Measurements from ENCODE around the gene INPP5B. TPM values are rescaled to one million over a fixed set of nuclear protein-coding genes. Genes with fewer than 3 reads are reported as not detected.

INPP5B gene
- total and polyA plus RNA-seq, 9 of the 15 experiments (the other 6 are each of a cell fraction or from before 2014, with no cell fraction given), result 14.1 to 28.7 (median 20.9) TPM

GRCh38 chr1:37865348-37866120 is 81.3 kb downstream of the INPP5B start:
- Histone ChIP-seq H3K4me1 (replicated peaks in 1 of 2; ENCODE audit: control insufficient read depth in 2 of 2, insufficient read depth in 2 of 2, low read length in 2 of 2) (peaks cover 9 to 16% of the 10 kb centered on the region in 2 experiments; a peak in 4 of 5 replicates), H3K4me3 (no peak overlapping the region), H3K27me3 (ENCODE audit: control insufficient read depth in 2 of 2, insufficient read depth in 2 of 2, low read length in 2 of 2) (no peaks in the 10 kb centered on the region; a peak in 1 of 5 replicates), H2AFZ (ENCODE audit: low read depth, low read length) (no peak overlapping the region), H3K9me3 (replicated peaks; ENCODE audit: control insufficient read depth, insufficient read depth, low read depth, low read length) (no peaks in the 10 kb centered on the region), H3K9ac (ENCODE audit: insufficient read depth in 1 of 2, low read depth in 2 of 2, low read length in 2 of 2) (peak overlapping the region in 1 of 2 experiments; percentile 7; a peak in 3 of 4 replicates), H4K20me1 (replicated peaks; ENCODE audit: control insufficient read depth, insufficient read depth, low read length) (no peaks in the 10 kb centered on the region), H3K9me1 (ENCODE audit: control insufficient read depth, insufficient read depth, low read length) (no peaks in the 10 kb centered on the region), H3K79me2 (ENCODE audit: control insufficient read depth, insufficient read depth, low read length) (no peaks in the 10 kb centered on the region), H3K4me2 (ENCODE audit: insufficient read depth, low read length) (no peak overlapping the region), H3K27ac (ENCODE audit: extremely low read depth, low read depth, low read length) (peak overlapping the region; percentile 45; the same call in 2 of the 3 replicates), H3K36me3 (ENCODE audit: control insufficient read depth, insufficient read depth, low read length) (peaks cover 63% of the 10 kb centered on the region)
- CTCF ChIA-PET (ENCODE audit: low intra/inter-chr PET ratio), result interaction anchor here (0.6 kb wide), 1 partner anchor 100 kb away, joined by 3 read pairs; no protein-coding TSS in a partner anchor
- ATAC-seq (peak; percentile 15; the same call in 2 of the 3 replicates), DNase-seq (ENCODE audit: extremely low read depth in 1 of 4, low spot score in 3 of 4) (peak in 1 of 4 experiments; percentile 30), FAIRE-seq (no peak)
- POLR2A ChIA-PET, result interaction anchor here (0.6 to 1.3 kb wide), 3 partner anchors 10 to 70 kb away, joined by 3 to 6 read pairs (median 4); no protein-coding TSS in a partner anchor
- intact Hi-C loops (cut with micrococcal nuclease) (no loop called here), in situ Hi-C loops (cut with MboI) (no loop called here)
- 55% methylated on average over 6 of the region's 6 CpGs for WGBS (ENCODE audit: insufficient coverage, low coverage, missing lambda C conversion rate)
- no TSS peak for BruUV-seq (replicated peaks)
- TF ChIP-seq ZNF280A (IDR thresholded peaks at IDR 0.05; ENCODE audit: low read depth, partially characterized antibody), result no peak
- TF ChIP-seq USF1 (CRISPR knock-in tag; IDR thresholded peaks at IDR 0.05), result peak; percentile 26
- no peak for TF ChIP-seq GABPB2 (CRISPR knock-in tag; conservative IDR thresholded peaks at IDR 0.05)
- no peak for TF ChIP-seq ZHX1 (conservative IDR thresholded peaks at IDR 0.05; ENCODE audit: low read length)
- no peak for TF ChIP-seq KDM1A (IDR thresholded peaks at IDR 0.05)
- TF ChIP-seq ZNF766 (CRISPR knock-in tag; conservative IDR thresholded peaks at IDR 0.05), result no peak
- no peak for TF ChIP-seq TRIM28 (IDR thresholded peaks at IDR 0.05)
- TF ChIP-seq ETS2 (tag; IDR thresholded peaks at IDR 0.05; ENCODE audit: borderline replicate concordance, poor library complexity, severe bottlenecking), result no peak
- TF ChIP-seq HNRNPUL1 (IDR thresholded peaks at IDR 0.05; ENCODE audit: low read length), result no peak
- no peak for TF ChIP-seq NFIC (IDR thresholded peaks at IDR 0.05)
- no peak for TF ChIP-seq ZC3H11A (IDR thresholded peaks at IDR 0.05; ENCODE audit: low read depth, low read length)
- no peak for TF ChIP-seq C11orf30 (IDR thresholded peaks at IDR 0.05; ENCODE audit: low read depth)
- no peak for TF ChIP-seq ZNF780A (CRISPR knock-in tag; IDR thresholded peaks at IDR 0.05)
- no peak for TF ChIP-seq THRAP3 (IDR thresholded peaks at IDR 0.05; ENCODE audit: borderline replicate concordance)
- no peak for TF ChIP-seq CTCFL (IDR thresholded peaks at IDR 0.05; ENCODE audit: borderline replicate concordance, insufficient read depth, low read depth, low read length, poor library complexity, severe bottlenecking)

All from K562 (cell line).